Esophagus (tissue), 2 donors: ENCODE results near the gene NELFA. TPM values are rescaled to one million over a fixed set of nuclear protein-coding genes. Genes with fewer than 3 reads are reported as not detected.

ENCODE experiments used
- H3K27ac ChIP-seq, 2 donors: one replicate each; pipeline ENCODE4 v1.5.1; 2013; ENCODE audit warnings: low read depth in 2 of 2, mild to moderate bottlenecking in 2 of 2, inconsistent platforms in 1 of 2, low read length in 1 of 2, moderate library complexity in 1 of 2
- H3K27me3 ChIP-seq, 2 donors: one replicate each; pipeline ENCODE4 v1.6.1; 2013; ENCODE audit warnings: low read length in 2 of 2, control low read depth in 1 of 2, mild to moderate bottlenecking in 1 of 2; ENCODE audit not compliant: insufficient read depth in 2 of 2, control insufficient read depth in 1 of 2
- H3K36me3 ChIP-seq, 2 donors: one replicate each; pipeline ENCODE4 v1.6.1; 2013; ENCODE audit warnings: low read length in 1 of 2; ENCODE audit not compliant: control insufficient read depth in 2 of 2, insufficient read depth in 2 of 2
- H3K4me1 ChIP-seq, 2 donors: one replicate each; pipeline ENCODE4 v1.6.1; 2013; ENCODE audit warnings: low read length in 1 of 2; ENCODE audit not compliant: control insufficient read depth in 2 of 2, insufficient read depth in 2 of 2
- H3K4me3 ChIP-seq, 2 donors: one replicate each; pipeline ENCODE4 v1.5.1; 2013; ENCODE audit warnings: low read length in 2 of 2, mild to moderate bottlenecking in 2 of 2, low read depth in 1 of 2, moderate library complexity in 1 of 2
- H3K9me3 ChIP-seq, 2 donors: one replicate each; pipeline ENCODE4 v1.6.1; 2013; ENCODE audit warnings: mild to moderate bottlenecking in 2 of 2, low read depth in 1 of 2, low read length in 1 of 2, moderate library complexity in 1 of 2; ENCODE audit not compliant: control insufficient read depth in 2 of 2, insufficient read depth in 1 of 2
- WGBS, 2 donors: extraction: QIAGEN DNeasy Blood & Tissue Kit; methylation state at CpG; one replicate each; pipeline ENCODE4 v1.1.7; 2013; 5-methylcytosine and 5-hydroxymethylcytosine counted together
- polyA plus RNA-seq, 2 donors: library from polyadenylated mRNA; stranded (reverse); fragments of 200-250 nt; gene quantifications; one replicate each; pipeline ENCODE4 v1.2.3, GENCODE V29; 2013
- donor health status: healthy with polysubstance abuse.
- donor health status: Bipolar disorder and iron deficiency.

The NELFA gene
- polyA plus RNA-seq, 2 donors, result 27.1 to 35.4 TPM

- Histone ChIP-seq H3K9me3 (no peaks in the 10 kb centered on the region), H3K27me3 (no peaks in the 10 kb centered on the region), H3K4me1 (peaks cover 0 to 2% of the 10 kb centered on the region in 2 donors), H3K36me3 (peaks cover 13 to 62% of the 10 kb centered on the region in 2 donors), H3K4me3 (no peak overlapping the region), H3K27ac (no peak overlapping the region)
- WGBS, 2 donors, result 96 to 97% methylated on average over 35 of the region's 35 CpGs
Observed at GRCh38 chr4:1976416-1977352, 32.1 kb downstream of the NELFA start.

DNA sequence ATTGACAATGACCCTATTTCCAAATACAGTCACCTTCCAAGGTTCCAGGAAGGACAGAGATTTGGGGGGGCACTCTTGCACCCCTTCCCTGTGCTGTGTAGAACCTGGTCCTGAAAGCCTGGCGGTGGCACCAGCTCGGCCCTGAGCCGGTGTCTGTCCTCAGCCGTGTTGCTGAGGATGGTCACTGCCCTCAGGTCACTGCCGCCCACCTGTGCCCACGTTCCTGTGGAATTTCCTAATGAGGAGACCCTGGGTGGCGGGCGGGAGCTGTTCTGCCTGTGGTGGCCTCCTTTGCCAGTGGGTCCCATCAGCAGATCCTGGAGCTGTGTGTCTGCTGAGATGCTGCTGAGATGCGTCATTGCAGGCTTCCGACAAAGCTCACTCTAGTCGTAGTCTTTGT is 32.9 kb downstream of the NELFA start:
- no peaks in the 10 kb centered on the region for H3K27me3 ChIP-seq
- WGBS, 2 donors, result 89 to 94% methylated on average over 11 of the region's 11 CpGs
- peaks cover 13 to 55% of the 10 kb centered on the region in 2 donors for H3K36me3 ChIP-seq
- H3K4me1 ChIP-seq, result no peaks in the 10 kb centered on the region
- no peak overlapping the region for H3K4me3 ChIP-seq
- H3K9me3 ChIP-seq, result no peaks in the 10 kb centered on the region
- H3K27ac ChIP-seq, result no peak overlapping the region

- no peaks in the 10 kb centered on the region for H3K9me3 ChIP-seq
- no peak overlapping the region for H3K4me3 ChIP-seq
- no peaks in the 10 kb centered on the region for H3K4me1 ChIP-seq
- peaks cover 13 to 54% of the 10 kb centered on the region in 2 donors for H3K36me3 ChIP-seq
- H3K27ac ChIP-seq, result no peak overlapping the region
- no peaks in the 10 kb centered on the region for H3K27me3 ChIP-seq
- WGBS, 2 donors, result 80 to 91% methylated on average over 14 of the region's 14 CpGs
Observed at GRCh38 chr4:1975391-1975801, 33.4 kb downstream of the NELFA start.

- Histone ChIP-seq H3K27ac (no peak overlapping the region), H3K4me1 (no peaks in the 10 kb centered on the region), H3K27me3 (no peaks in the 10 kb centered on the region), H3K9me3 (no peaks in the 10 kb centered on the region), H3K36me3 (peaks cover 13 to 51% of the 10 kb centered on the region in 2 donors), H3K4me3 (no peak overlapping the region)
- 95 to 96% methylated on average over 8 of the region's 8 CpGs for WGBS, 2 donors
Observed at GRCh38 chr4:1974840-1975239, 33.9 kb downstream of the NELFA start.

DNA sequence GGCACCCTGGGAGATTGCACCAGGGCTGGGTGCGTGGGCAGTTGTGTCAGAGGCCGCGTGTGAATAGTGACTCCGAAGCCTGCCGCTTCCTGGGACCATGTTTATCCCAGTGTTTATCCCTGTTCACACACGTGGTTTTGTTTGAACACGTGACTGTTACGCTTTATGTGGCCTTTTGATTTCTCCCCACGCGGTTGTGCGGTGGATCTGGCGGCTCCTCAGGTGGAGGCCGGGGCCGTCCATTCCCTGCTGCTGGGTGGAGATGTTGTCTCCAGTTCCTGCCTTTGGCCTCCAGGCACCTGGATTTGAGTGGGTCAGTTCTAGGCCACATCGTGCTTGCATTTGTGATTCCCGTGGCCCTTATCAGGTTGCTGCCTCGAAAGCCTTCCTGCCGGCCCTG is 35.1 kb downstream of the NELFA start:
- Histone ChIP-seq H3K36me3 (peaks cover 13 to 43% of the 10 kb centered on the region in 2 donors), H3K27me3 (no peaks in the 10 kb centered on the region), H3K27ac (no peak overlapping the region), H3K4me3 (no peak overlapping the region), H3K9me3 (no peaks in the 10 kb centered on the region), H3K4me1 (no peaks in the 10 kb centered on the region)
- 92 to 94% methylated on average over 18 of the region's 18 CpGs for WGBS, 2 donors

GRCh38 chr4:1973218-1973617 is 35.6 kb downstream of the NELFA start:
- H3K4me3 ChIP-seq, result no peak overlapping the region
- 93 to 94% methylated on average over 12 of the region's 12 CpGs for WGBS, 2 donors
- H3K27ac ChIP-seq, result no peak overlapping the region

DNA sequence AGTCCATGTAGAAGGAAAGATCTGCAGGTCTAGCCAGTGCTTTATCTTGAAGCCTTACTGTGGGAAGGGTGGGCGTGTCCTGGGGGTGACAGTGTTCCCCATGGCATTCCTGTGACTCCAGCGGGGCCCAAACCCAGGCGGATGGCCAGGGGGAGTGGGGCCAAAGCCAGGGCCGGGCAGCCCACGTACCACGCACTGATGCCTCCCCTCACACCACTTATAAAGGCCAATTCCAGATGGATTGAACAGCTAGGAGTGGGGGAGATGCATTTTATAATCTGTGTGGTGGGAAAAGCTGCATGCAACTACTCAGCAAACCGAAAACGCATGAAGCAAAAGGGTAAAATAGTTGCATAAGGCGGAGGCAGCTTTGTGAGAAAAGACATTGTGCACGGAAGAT is 36.4 kb downstream of the NELFA start:
- 94 to 96% methylated on average over 10 of the region's 10 CpGs for whole genome bisulfite sequencing, 2 donors
- H3K36me3 ChIP-seq, result peaks cover 13 to 37% of the 10 kb centered on the region in 2 donors

More at GRCh38 chr4:1973218-1973617, 35.6 kb downstream of the NELFA start:
- no peaks in the 10 kb centered on the region for H3K4me1 ChIP-seq
- no peaks in the 10 kb centered on the region for H3K9me3 ChIP-seq
- peaks cover 13 to 39% of the 10 kb centered on the region in 2 donors for H3K36me3 ChIP-seq
- H3K27me3 ChIP-seq, result no peaks in the 10 kb centered on the region

DNA sequence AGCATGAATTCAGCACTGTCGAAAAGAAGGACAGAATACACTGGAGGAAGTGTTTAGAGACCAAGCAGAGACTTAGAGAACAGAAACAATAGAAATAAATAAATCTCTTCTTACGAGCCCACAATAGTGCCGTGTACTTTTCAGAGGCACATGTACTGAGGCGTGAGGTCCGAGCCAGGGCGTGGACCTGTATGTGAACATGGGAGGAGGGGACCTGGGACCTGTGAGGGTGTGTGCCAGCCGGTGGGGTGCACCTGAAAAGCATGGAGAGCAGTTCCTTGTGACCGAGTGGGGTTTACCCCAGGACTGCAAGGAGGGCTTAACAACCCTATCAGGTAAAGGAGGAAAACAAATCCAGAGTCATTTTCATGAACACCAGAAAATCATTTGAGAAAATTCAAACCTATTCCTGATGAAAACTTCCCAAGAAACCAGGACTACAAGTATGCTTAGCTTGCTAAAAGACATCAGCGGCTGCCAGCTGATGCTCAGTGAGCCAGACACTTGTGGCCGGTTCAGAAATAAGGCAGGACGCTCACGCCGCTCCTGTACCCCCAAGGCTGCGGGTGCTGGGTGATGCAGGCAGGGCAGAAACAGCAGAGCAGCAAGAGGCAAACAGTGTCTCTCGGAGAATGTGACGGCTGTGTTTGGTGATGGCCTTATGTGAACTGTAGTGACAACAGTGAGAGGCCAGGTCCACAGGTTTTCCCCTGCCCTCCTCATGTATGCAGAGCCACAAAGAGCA is 37.1 kb downstream of the NELFA start:
- H3K4me3 ChIP-seq, result no peak overlapping the region
- H3K27ac ChIP-seq, result no peak overlapping the region
- H3K27me3 ChIP-seq, result no peaks in the 10 kb centered on the region
- no peaks in the 10 kb centered on the region for H3K9me3 ChIP-seq
- no peaks in the 10 kb centered on the region for H3K4me1 ChIP-seq
- peaks cover 8 to 32% of the 10 kb centered on the region in 2 donors for H3K36me3 ChIP-seq
- 93 to 95% methylated on average over 16 of the region's 16 CpGs for WGBS, 2 donors

More for the DNA sequence above, 36.4 kb downstream of the NELFA start:
- Histone ChIP-seq H3K27me3 (no peaks in the 10 kb centered on the region), H3K27ac (no peak overlapping the region), H3K4me3 (no peak overlapping the region), H3K9me3 (no peaks in the 10 kb centered on the region), H3K4me1 (no peaks in the 10 kb centered on the region)

DNA sequence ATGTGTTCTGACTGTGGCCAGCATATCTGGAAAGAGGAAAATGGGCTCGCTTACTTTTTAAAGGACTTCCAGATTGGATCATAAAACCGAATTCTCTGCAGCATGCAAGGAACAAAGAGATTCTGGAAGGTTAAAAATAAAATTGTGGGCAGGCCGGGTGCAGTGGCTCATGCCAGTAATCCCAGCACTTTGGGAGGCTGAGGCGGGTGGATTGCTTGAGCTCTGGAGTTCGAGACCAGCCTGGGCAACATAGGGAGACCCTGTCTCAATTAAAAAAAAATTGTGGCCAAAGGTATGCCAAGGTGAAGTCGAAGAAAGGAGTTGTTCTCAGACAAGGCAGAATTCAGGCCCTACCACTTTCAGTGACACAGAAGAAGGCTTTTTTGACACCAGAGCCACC is 37.8 kb downstream of the NELFA start:
- no peaks in the 10 kb centered on the region for H3K27me3 ChIP-seq

More for the DNA sequence above, 37.8 kb downstream of the NELFA start:
- Histone ChIP-seq H3K36me3 (peaks cover 2 to 27% of the 10 kb centered on the region in 2 donors), H3K27ac (no peak overlapping the region), H3K9me3 (no peaks in the 10 kb centered on the region), H3K4me3 (no peak overlapping the region), H3K4me1 (no peaks in the 10 kb centered on the region)
- WGBS, 2 donors, result 93 to 95% methylated on average over 6 of the region's 6 CpGs
